CD14-positive monocyte (primary cell): ENCODE data around the gene UBE2H. TPM values are rescaled to one million over a fixed set of nuclear protein-coding genes. Genes with fewer than 3 reads are reported as not detected.
A peak's percentile ranks its signal among the peaks of the same experiment; 100 is the strongest.

ENCODE experiments used
- DNase-seq, 3 donors: peaks; one replicate each; pipeline ENCODE4 v3.0.0-alpha.2; 2011 to 2022
- H2AFZ ChIP-seq: 2 replicates; pipeline ENCODE4 v1.6.0; 2012; ENCODE audit warnings: mild to moderate bottlenecking, low read depth, low read length, inconsistent platforms; ENCODE audit not compliant: insufficient read depth, poor library complexity, severe bottlenecking
- H3K27ac ChIP-seq, 2 donors: 1 replicate in 1 of 2; 2 replicates in 1 of 2; pipeline ENCODE4 v1.5.1; 2012 to 2013; ENCODE audit warnings: low read length in 2 of 2, control low read depth in 1 of 2, inconsistent platforms in 1 of 2, low read depth in 1 of 2, mild to moderate bottlenecking in 1 of 2
- H3K27me3 ChIP-seq, 2 donors: one replicate each; pipeline versions ENCODE4 v1.6.0 to v1.6.1; 2011 to 2013; ENCODE audit warnings: low read length in 2 of 2; ENCODE audit not compliant: control insufficient read depth in 2 of 2, insufficient read depth in 2 of 2
- H3K36me3 ChIP-seq, 2 donors: replicated peaks in 1 of 2; 1 replicate in 1 of 2; 2 replicates in 1 of 2; pipeline versions ENCODE4 v1.5.1 to v1.6.1; 2012 to 2013; ENCODE audit warnings: low read length in 2 of 2, control low read depth in 1 of 2, inconsistent platforms in 1 of 2, mild to moderate bottlenecking in 1 of 2; ENCODE audit not compliant: insufficient read depth in 2 of 2, control insufficient read depth in 1 of 2
- H3K4me1 ChIP-seq, 2 donors: 1 replicate in 1 of 2; 2 replicates in 1 of 2; pipeline versions ENCODE4 v1.5.1 to v1.6.1; 2012 to 2013; ENCODE audit warnings: low read length in 2 of 2, control low read depth in 1 of 2, inconsistent platforms in 1 of 2, mild to moderate bottlenecking in 1 of 2, moderate library complexity in 1 of 2; ENCODE audit not compliant: insufficient read depth in 2 of 2, control insufficient read depth in 1 of 2
- H3K4me2 ChIP-seq: replicated peaks from 2 replicates; pipeline ENCODE3; 2012; ENCODE audit warnings: low read length, moderate library complexity, mild to moderate bottlenecking; ENCODE audit not compliant: poor library complexity, severe bottlenecking; ENCODE audit errors: extremely low read depth
- H3K4me3 ChIP-seq, 3 experiments: fragments of 200-600 bp in 1 of 3; sonication (generic) in 1 of 3; replicated peaks in 1 of 3; 1 replicate in 2 of 3; 2 replicates in 1 of 3; pipeline ENCODE4 v1.5.1; 2011 to 2013; ENCODE audit warnings: low read length in 3 of 3, mild to moderate bottlenecking in 3 of 3, control low read depth in 2 of 3, low read depth in 2 of 3, inconsistent platforms in 1 of 3, moderate library complexity in 1 of 3
- H3K79me2 ChIP-seq: 2 replicates; pipeline ENCODE4 v1.6.0; 2012; ENCODE audit warnings: mild to moderate bottlenecking, control low read depth, inconsistent platforms, low read length, moderate library complexity; ENCODE audit not compliant: insufficient read depth
- H3K9ac ChIP-seq: 2 replicates; pipeline ENCODE4 v1.6.0; 2017; ENCODE audit warnings: low read length, mild to moderate bottlenecking; ENCODE audit not compliant: insufficient read depth, poor library complexity, severe bottlenecking
- H3K9me3 ChIP-seq, 2 donors: replicated peaks in 1 of 2; 1 replicate in 1 of 2; 2 replicates in 1 of 2; pipeline versions ENCODE4 v1.5.1 to v1.6.1; 2012 to 2013; ENCODE audit warnings: low read length in 2 of 2, control low read depth in 1 of 2; ENCODE audit not compliant: control insufficient read depth in 1 of 2, insufficient read depth in 1 of 2
- H4K20me1 ChIP-seq: 2 replicates; pipeline ENCODE4 v1.6.0; 2012; ENCODE audit warnings: mild to moderate bottlenecking, low read length, control low read depth, moderate library complexity; ENCODE audit not compliant: insufficient read depth
- H3K27ac Mint-ChIP-seq, 7 donors: one replicate each; pipeline ENCODE4 v1.8.0; 2020; ENCODE audit warnings: mild to moderate bottlenecking in 7 of 7, mixed read lengths in 7 of 7, moderate library complexity in 6 of 7, inconsistent platforms in 2 of 7
- H3K27me3 Mint-ChIP-seq, 3 donors: one replicate each; pipeline ENCODE4 v1.8.0; 2021 to 2022; ENCODE audit warnings: low read depth in 3 of 3, mild to moderate bottlenecking in 3 of 3, mixed read lengths in 3 of 3, moderate library complexity in 3 of 3, inconsistent platforms in 1 of 3
- H3K36me3 Mint-ChIP-seq, 2 donors: one replicate each; pipeline ENCODE4 v1.8.0; 2020; ENCODE audit warnings: mixed read lengths in 2 of 2, inconsistent platforms in 1 of 2, mild to moderate bottlenecking in 1 of 2
- H3K4me1 Mint-ChIP-seq: one replicate; pipeline ENCODE4 v1.8.0; 2020; ENCODE audit warnings: mild to moderate bottlenecking, mixed read lengths
- H3K4me3 Mint-ChIP-seq, 2 donors: one replicate each; pipeline ENCODE4 v1.8.0; 2020; ENCODE audit warnings: mild to moderate bottlenecking in 2 of 2, mixed read lengths in 2 of 2, moderate library complexity in 1 of 2
- H3K9me3 Mint-ChIP-seq, 7 donors: one replicate each; pipeline ENCODE4 v1.8.0; 2020 to 2022; ENCODE audit warnings: mixed read lengths in 7 of 7, mild to moderate bottlenecking in 6 of 7, moderate library complexity in 6 of 7, inconsistent platforms in 2 of 7
- CTCF ChIP-seq: fragments of 200-600 bp; IDR thresholded peaks from one replicate; pipeline ENCODE4 v1.8.0; 2022; ENCODE audit warnings: antibody characterized with exemption, mild to moderate bottlenecking
- WGBS: methylation state at CpG from one replicate; pipeline ENCODE4 v1.1.5; 2013; ENCODE audit warnings: missing lambda C conversion rate; ENCODE audit not compliant: insufficient coverage; 5-methylcytosine and 5-hydroxymethylcytosine counted together
- intact Hi-C, 2 donors: fragments of 100-400 bp; cut with micrococcal nuclease; formaldehyde crosslinking; loops; one replicate each; pipeline versions ENCODE4 v1.15.0 to v1.15.1; 2023
- polyA plus RNA-seq, 3 donors: library from polyadenylated mRNA; depleted of rRNA in 1 of 3; unstranded in 2 of 3; stranded (reverse) in 1 of 3; fragments of 300-500 nt in 2 of 3; fragments of >200 nt in 1 of 3; fragmentation: Illumina TruSeq in 2 of 3; gene quantifications; 1 replicate in 2 of 3; 2 replicates in 1 of 3; pipeline ENCODE4 v1.2.3, GENCODE V29; 2012 to 2021

UBE2H gene
- polyA plus RNA-seq, 3 donors, result 12.6 to 26.0 (median 16.0) TPM

- Mint-ChIP-seq H3K4me3 (no peak overlapping the region), H3K27me3 (peaks cover 0 to 1% (median 0%) of the 10 kb centered on the region in 3 donors), H3K9me3 (no peaks in the 10 kb centered on the region), H3K27ac (peak overlapping the region in 1 of 7 donors; percentile 50), H3K36me3 (peaks cover 47 to 51% of the 10 kb centered on the region in 2 donors), H3K4me1 (peaks cover 3% of the 10 kb centered on the region)
- Histone ChIP-seq H3K4me1 (peaks cover 1% of the 10 kb centered on the region in 2 donors), H3K27ac (no peak overlapping the region), H4K20me1 (peaks cover 41% of the 10 kb centered on the region), H3K79me2 (no peaks in the 10 kb centered on the region), H3K4me3 (no peak overlapping the region), H2AFZ (no peak overlapping the region), H3K9ac (no peak overlapping the region), H3K27me3 (no peaks in the 10 kb centered on the region), H3K36me3 (peaks cover 20 to 30% of the 10 kb centered on the region in 2 donors), H3K9me3 (no peaks in the 10 kb centered on the region), H3K4me2 (no peak overlapping the region)
- 100% methylated on average over 3 of the region's 7 CpGs for WGBS
- TF ChIP-seq CTCF, result no peak
- intact Hi-C loops, result no loop called here
- DNase-seq, result no peak
These were observed 69.6 kb downstream of the UBE2H start for GRCh38 chr7:129883151-129883550.

- H3K36me3 ChIP-seq, result peaks cover 20 to 30% of the 10 kb centered on the region in 2 donors
- H3K4me3 Mint-ChIP-seq, result no peak overlapping the region
- H3K4me2 ChIP-seq, result no peak overlapping the region
- peaks cover 41% of the 10 kb centered on the region for H4K20me1 ChIP-seq
- no peak overlapping the region for H3K27ac Mint-ChIP-seq
- peaks cover 9% of the 10 kb centered on the region for H3K4me1 Mint-ChIP-seq
- H3K27me3 ChIP-seq, result no peaks in the 10 kb centered on the region
- no peak overlapping the region for H2AFZ ChIP-seq
- no peak overlapping the region for H3K4me3 ChIP-seq
- WGBS, result no CpG with 5 or more reads among the region's 3 CpGs
- no peak overlapping the region for H3K27ac ChIP-seq
- H3K27me3 Mint-ChIP-seq, result peaks cover 0 to 1% (median 0%) of the 10 kb centered on the region in 3 donors
- H3K9ac ChIP-seq, result no peak overlapping the region
- DNase-seq, result no peak
- no peak for TF ChIP-seq CTCF
- intact Hi-C loops, result no loop called here
- H3K36me3 Mint-ChIP-seq, result peaks cover 45 to 51% of the 10 kb centered on the region in 2 donors
- no peaks in the 10 kb centered on the region for H3K9me3 Mint-ChIP-seq
- H3K79me2 ChIP-seq, result no peaks in the 10 kb centered on the region
- no peaks in the 10 kb centered on the region for H3K9me3 ChIP-seq
- H3K4me1 ChIP-seq, result peaks cover 5 to 8% of the 10 kb centered on the region in 2 donors
These were observed 70.2 kb downstream of the UBE2H start for GRCh38 chr7:129882531-129882930.
